ENCODE data around the gene SVOP. TPM values are rescaled to one million over a fixed set of nuclear protein-coding genes. Genes with fewer than 3 reads are reported as not detected.

The SVOP gene
- total and polyA plus RNA-seq, 4 donors = 0.10 TPM; not detected in 3

- TF ChIP-seq FOXA1 (IDR thresholded peaks at IDR 0.05) (no peak), ZBTB33 (IDR thresholded peaks at IDR 0.05) (no peak), JUND (IDR thresholded peaks at IDR 0.05) (no peak), RAD21 (IDR thresholded peaks at IDR 0.05) (no peak), HNF4A (conservative IDR thresholded peaks at IDR 0.05) (no peak), YY1 (IDR thresholded peaks at IDR 0.05) (no peak), MAX (IDR thresholded peaks at IDR 0.05) (no peak), SP1 (IDR thresholded peaks at IDR 0.05) (no peak), HNF4G (IDR thresholded peaks at IDR 0.05) (no peak), RXRA (IDR thresholded peaks at IDR 0.05) (no peak), TAF1 (conservative IDR thresholded peaks at IDR 0.05) (no peak), FOXA2 (IDR thresholded peaks at IDR 0.05) (no peak), EGR1 (IDR thresholded peaks at IDR 0.05; ENCODE audit: low read depth in 2 of 2) (no peak), GABPA (IDR thresholded peaks at IDR 0.05 in 1 of 2, conservative IDR thresholded peaks at IDR 0.05 in 1 of 2) (no peak), NR2F2 (IDR thresholded peaks at IDR 0.05) (no peak), ATF3 (IDR thresholded peaks at IDR 0.05) (no peak)
- TF ChIP-seq, protein P1, sequence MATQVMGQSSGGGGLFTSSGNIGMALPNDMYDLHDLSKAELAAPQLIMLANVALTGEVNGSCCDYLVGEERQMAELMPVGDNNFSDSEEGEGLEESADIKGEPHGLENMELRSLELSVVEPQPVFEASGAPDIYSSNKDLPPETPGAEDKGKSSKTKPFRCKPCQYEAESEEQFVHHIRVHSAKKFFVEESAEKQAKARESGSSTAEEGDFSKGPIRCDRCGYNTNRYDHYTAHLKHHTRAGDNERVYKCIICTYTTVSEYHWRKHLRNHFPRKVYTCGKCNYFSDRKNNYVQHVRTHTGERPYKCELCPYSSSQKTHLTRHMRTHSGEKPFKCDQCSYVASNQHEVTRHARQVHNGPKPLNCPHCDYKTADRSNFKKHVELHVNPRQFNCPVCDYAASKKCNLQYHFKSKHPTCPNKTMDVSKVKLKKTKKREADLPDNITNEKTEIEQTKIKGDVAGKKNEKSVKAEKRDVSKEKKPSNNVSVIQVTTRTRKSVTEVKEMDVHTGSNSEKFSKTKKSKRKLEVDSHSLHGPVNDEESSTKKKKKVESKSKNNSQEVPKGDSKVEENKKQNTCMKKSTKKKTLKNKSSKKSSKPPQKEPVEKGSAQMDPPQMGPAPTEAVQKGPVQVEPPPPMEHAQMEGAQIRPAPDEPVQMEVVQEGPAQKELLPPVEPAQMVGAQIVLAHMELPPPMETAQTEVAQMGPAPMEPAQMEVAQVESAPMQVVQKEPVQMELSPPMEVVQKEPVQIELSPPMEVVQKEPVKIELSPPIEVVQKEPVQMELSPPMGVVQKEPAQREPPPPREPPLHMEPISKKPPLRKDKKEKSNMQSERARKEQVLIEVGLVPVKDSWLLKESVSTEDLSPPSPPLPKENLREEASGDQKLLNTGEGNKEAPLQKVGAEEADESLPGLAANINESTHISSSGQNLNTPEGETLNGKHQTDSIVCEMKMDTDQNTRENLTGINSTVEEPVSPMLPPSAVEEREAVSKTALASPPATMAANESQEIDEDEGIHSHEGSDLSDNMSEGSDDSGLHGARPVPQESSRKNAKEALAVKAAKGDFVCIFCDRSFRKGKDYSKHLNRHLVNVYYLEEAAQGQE (IDR thresholded peaks at IDR 0.05) = no peak
- TF ChIP-seq, protein P2, sequence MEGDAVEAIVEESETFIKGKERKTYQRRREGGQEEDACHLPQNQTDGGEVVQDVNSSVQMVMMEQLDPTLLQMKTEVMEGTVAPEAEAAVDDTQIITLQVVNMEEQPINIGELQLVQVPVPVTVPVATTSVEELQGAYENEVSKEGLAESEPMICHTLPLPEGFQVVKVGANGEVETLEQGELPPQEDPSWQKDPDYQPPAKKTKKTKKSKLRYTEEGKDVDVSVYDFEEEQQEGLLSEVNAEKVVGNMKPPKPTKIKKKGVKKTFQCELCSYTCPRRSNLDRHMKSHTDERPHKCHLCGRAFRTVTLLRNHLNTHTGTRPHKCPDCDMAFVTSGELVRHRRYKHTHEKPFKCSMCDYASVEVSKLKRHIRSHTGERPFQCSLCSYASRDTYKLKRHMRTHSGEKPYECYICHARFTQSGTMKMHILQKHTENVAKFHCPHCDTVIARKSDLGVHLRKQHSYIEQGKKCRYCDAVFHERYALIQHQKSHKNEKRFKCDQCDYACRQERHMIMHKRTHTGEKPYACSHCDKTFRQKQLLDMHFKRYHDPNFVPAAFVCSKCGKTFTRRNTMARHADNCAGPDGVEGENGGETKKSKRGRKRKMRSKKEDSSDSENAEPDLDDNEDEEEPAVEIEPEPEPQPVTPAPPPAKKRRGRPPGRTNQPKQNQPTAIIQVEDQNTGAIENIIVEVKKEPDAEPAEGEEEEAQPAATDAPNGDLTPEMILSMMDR (IDR thresholded peaks at IDR 0.05; ENCODE audit: low read depth, low read length, missing input control) = no peak
- Histone ChIP-seq H3K4me1 (ENCODE audit: control insufficient read depth in 4 of 4, insufficient read depth in 4 of 4, low read length in 3 of 4) (peaks cover 2 to 38% (median 27%) of the 10 kb centered on the region in 4 donors), H3K4me3 (ENCODE audit: low read depth in 1 of 3, low read length in 3 of 3) (peak overlapping the region in 2 of 3 donors; percentile 49 to 84), H3K9ac (ENCODE audit: low read depth in 1 of 2, low read length in 2 of 2) (peak overlapping the region; percentile 6 to 72), H3K27ac (ENCODE audit: low read depth in 1 of 2, low read length in 2 of 2) (peak overlapping the region; percentile 16 to 78), H3K27me3 (ENCODE audit: control insufficient read depth in 4 of 4, insufficient read depth in 4 of 4, low read length in 3 of 4) (no peaks in the 10 kb centered on the region), H3K9me3 (ENCODE audit: control insufficient read depth in 4 of 4, low read length in 3 of 4) (no peaks in the 10 kb centered on the region), H3K36me3 (ENCODE audit: control insufficient read depth in 4 of 4, insufficient read depth in 3 of 4, low read depth in 1 of 4, low read length in 3 of 4) (no peaks in the 10 kb centered on the region)
- DNase-seq (ENCODE audit: low spot score) = no peak
- WGBS = 40% methylated on average over 18 of the region's 18 CpGs
These were observed 162.4 kb downstream of the SVOP start for GRCh38 chr12:108858311-108859074.

Small RNAs within 50 kb of the gene (small RNA-seq; reads per million reads assigned to genes)
- gene AC190387.1 (not detected), gene RNA5SP372 (not detected), gene RNU6-361P (not detected)

Other genes with a start within 250 kb of the SVOP start
- gene SSH1, start 163.5 kb downstream of the SVOP start, total RNA-seq = 1 to 10 TPM; 4.7 to 8.5 TPM
- gene SSH1, start 163.5 kb downstream of the SVOP start, polyA plus RNA-seq = 1 to 10 TPM; 4.5 to 5.6 TPM
- gene DAO, start 141.0 kb downstream of the SVOP start, total RNA-seq = 10 to 100 TPM in 1 of 2 donors, under 1 TPM in 1; 0.84 to 28.3 TPM
- gene DAO, start 141.0 kb downstream of the SVOP start, polyA plus RNA-seq = 10 to 100 TPM; 17.6 to 51.4 TPM
- 10 to 100 TPM in 1 of 2 donors, 1 to 10 TPM in 1; 6.4 to 12.1 TPM for gene USP30, start 31.5 kb upstream of the SVOP start, total RNA-seq
- 10 to 100 TPM in 1 of 2 donors, 1 to 10 TPM in 1; 7.8 to 11.0 TPM for gene USP30, start 31.5 kb upstream of the SVOP start, polyA plus RNA-seq
- 10 to 100 TPM in 1 of 2 donors, 1 to 10 TPM in 1; 6.8 to 24.2 TPM for gene ALKBH2, start 72.4 kb upstream of the SVOP start, total RNA-seq
- gene ALKBH2, start 72.4 kb upstream of the SVOP start, polyA plus RNA-seq = 10 to 100 TPM; 15.7 to 24.7 TPM
- 10 to 100 TPM in 1 of 2 donors, 1 to 10 TPM in 1; 9.4 to 22.1 TPM for gene UNG, start 76.5 kb upstream of the SVOP start, total RNA-seq
- 10 to 100 TPM; 14.1 to 15.7 TPM for gene UNG, start 76.5 kb upstream of the SVOP start, polyA plus RNA-seq
- 100 to 1,000 TPM in 1 of 2 donors, 10 to 100 TPM in 1; 12.9 to 288 TPM for gene ACACB, start 95.5 kb upstream of the SVOP start, total RNA-seq
- 10 to 100 TPM; 46.5 to 57.8 TPM for gene ACACB, start 95.5 kb upstream of the SVOP start, polyA plus RNA-seq